Raji (cell line): ENCODE data around the gene PRDM12.

ENCODE experiments used
- POLR2A ChIP-seq: IDR thresholded peaks from 2 replicates; pipeline ENCODE4 v1.6.1; 2011; ENCODE audit warnings: low read depth, low read length, control low read depth; ENCODE audit not compliant: insufficient read depth

The PRDM12 gene

DNA sequence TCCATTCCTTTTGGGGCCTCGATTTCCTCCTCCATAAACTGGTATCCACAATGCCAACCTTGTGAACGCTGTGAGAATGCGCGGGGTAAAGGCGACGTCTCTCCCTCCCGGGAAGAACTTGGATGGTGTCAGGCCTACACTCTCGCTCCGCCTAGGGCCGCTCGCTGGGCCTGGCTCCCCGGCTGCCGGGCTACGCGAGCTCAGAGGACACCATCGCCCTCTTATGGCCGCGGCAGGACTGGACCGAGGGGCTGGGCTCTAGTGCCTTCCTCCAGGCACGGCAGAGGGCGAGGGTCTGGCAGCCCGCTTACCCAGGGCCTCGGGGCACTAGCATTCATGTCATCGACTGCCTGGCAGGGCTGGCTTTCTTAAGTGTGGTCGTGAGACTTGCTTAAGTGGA is 27.9 kb downstream of the PRDM12 start:
- TF ChIP-seq POLR2A: no peak

DNA sequence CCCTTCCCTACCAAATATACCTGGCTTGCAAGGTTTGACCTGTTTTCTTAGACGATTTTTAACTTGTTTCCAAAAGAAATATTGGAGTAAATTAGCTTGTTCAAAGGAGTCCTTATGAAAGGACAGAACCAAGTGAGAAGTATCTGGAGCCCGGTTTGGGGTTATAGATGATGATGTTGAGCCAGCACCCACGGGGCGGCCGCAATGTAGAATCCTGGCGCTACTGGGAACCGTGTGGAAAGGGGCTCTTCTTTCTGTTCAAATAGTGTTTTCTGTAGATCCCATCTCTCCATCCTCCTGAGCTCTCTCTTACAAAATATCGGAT is 28.7 kb downstream of the PRDM12 start:
- TF ChIP-seq POLR2A: no peak

DNA sequence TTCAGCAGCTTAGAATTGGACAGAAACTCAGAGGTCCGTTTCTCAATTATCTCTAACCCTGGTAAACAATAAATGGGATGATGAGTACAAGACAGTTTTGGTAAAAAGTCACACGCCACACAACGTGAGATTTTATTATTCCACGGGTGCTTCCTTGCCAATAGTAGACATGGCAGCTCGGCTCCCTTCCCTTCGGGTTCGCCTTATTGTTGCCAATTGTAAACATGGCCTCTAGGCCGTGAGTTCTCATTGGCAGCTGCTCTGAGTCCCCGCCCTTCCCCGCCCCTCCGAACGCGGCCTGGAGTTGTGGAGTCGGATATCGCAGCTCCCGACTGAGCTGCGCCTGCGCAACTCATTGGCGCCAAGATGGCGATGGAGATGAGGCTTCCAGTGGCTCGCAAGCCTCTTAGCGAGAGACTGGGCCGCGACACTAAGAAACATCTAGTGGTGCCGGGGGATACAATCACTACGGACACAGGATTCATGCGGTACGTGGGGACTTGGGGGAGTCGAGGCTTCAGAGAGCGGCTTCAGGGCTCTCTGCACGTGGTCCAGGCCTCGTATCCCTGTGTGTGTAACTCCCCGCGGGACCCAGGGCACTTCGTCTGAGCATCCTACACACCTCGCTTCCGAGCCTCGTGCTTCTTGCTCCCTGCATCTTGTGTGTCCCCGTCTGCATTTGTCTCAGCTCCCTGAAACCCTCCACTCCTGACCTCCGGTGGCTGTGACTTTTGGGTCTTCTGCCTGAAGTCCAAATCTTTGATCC is 29.2 kb downstream of the PRDM12 start, which contains the start of gene EXOSC2:
TSS of gene EXOSC2 (plus strand) at position 355 of the 766 bp plus-strand sequence. CDS start at position 367, 12 bp downstream.
- peak; percentile 97 for TF ChIP-seq POLR2A

DNA sequence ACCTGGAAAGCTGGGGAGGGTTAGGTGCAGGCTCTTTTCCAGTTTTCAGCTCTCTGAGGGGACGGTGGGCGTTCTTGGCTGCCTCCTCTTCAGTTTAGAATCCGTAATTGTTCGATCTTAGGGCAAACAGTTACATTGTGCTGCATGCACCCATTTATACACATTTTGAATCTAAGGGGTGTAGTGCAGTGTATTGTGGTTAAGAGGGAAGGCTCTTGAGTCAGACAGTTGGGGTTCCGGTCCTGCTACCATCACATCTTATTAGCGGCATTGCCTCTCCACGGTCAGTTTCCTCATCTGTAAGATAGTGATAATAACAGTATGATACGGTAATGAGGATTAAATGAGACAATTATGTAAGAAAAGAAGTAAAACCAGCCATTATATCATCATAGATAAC is 29.8 kb downstream of the PRDM12 start:
- no peak for TF ChIP-seq POLR2A

DNA sequence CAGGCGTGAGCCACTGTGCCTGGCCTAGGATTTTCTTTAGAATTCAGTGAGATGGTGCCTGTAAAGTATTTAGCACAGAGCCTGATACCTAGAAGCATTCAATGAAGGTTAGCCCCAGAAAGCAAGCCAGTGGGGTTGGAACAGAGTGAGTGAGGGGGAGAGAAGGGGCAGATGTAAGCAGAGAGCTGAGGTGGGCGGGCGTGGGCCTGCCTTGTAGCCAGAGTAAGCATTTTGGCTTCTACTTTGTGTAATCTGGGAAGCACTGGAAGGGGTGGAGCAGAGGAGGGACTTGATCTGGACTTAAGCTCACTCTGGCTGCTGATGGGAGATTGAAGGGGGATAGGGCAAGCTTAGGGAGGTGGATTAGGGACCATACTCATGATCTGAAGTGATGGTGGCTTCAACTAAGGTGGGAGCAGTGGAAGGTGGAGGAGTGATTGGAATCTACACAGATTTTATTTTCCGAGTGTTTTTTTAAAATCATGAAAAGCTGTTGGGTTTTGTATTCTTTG is 31.8 kb downstream of the PRDM12 start:
- TF ChIP-seq POLR2A: no peak

DNA sequence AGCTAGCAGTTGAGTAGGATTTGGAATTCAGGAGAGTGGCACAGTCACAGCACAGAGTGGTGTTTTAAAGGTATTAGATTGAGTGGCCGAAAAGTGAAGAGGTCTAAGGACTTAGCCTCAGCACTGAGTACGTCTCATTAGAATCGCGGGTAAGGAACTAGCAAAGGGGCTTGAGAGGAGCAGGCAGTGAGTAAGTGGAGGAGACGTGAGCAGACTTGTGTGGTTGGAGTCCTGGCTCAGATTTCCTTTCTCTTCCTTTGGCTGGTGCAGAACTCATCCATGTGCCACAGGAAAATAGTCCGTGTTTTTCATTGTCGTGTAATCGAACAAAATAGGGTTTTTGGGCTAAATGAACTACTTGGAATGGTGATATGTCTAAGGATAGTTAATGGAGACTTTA is 32.6 kb downstream of the PRDM12 start:
- TF ChIP-seq POLR2A: no peak

DNA sequence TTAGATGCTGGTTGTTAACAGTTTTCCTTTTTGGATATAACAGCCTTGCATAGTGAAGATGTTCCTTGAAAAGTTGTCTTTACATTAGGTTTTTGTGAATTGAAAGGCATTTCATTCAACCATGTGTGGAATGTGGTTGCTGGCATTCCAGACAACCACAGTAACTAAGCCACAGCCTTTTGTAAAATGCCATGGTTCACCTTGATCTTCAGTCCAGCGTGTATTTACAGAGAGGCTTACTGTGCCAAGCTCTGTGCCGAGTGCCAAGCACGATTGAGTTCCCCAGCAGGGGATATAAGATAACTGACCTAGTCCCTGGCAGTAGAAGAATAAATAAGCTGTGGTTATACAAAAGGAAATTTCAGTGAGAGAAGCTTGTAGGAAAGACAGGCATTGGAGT is 34.1 kb downstream of the PRDM12 start:
- TF ChIP-seq POLR2A: no peak

DNA sequence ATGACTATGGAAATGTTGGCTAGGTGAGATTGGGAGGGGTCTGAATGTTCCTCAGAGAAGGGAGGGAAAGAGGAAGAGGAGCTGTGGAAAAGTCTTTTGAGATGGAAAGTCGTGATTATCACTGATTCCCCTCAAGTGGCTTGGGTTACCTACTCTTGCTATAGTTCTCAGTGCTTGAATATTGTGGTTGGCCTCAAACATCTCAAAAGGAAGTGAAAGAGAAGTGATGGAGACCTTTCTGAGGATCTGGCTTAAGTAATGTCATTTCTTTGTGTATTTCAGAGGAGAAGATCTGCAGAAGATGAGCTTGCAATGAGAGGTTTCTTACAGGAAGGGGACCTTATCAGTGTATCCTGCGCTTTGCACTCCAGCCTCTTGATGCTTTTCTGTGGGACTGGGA is 34.7 kb downstream of the PRDM12 start:
- TF ChIP-seq POLR2A: no peak

DNA sequence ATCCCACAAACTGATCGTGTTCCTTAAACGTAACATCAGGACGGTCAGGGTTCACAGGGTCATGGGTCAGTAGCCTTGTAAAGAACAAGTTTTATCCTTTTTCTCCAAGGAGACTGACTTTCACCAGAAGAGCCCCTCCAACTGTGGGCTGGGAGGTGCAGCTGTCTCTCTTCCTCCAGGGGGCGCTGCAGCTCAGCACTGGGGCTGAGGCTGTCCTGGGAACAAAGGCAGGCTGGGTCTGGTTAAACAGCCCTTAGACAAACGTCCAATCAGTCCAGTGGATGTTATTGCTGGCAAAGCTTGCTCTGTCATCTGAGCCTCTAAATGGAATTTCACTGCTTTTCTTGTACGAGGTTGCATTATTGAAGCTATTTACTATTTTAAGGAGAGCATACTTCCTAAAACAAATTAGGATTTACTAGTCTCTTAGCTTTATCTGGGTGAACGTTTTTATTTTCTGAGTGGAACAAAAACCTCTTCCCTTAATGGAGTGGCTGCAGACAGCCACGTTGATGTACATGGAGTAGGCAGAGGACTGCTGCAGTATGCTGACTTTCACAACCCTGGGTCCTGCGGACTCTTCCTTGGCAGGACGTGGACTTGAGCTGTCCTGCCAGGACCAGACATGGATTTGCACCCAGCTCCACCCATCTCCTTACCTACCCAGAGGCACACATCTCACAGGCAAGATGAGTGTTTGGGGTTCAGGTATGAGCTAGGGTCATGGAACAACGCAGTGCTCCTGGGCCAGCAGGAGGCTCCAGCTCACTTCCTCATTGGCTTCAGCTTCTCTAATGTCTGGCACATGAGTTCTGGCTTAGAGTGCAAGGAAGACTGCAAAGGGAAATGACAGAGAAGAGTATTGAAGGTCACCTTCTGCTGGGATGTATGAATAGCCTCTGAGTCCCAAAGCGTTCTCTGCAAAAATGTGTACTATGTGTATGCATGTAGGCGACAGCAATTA is 36.9 kb downstream of the PRDM12 start:
- no peak for TF ChIP-seq POLR2A

DNA sequence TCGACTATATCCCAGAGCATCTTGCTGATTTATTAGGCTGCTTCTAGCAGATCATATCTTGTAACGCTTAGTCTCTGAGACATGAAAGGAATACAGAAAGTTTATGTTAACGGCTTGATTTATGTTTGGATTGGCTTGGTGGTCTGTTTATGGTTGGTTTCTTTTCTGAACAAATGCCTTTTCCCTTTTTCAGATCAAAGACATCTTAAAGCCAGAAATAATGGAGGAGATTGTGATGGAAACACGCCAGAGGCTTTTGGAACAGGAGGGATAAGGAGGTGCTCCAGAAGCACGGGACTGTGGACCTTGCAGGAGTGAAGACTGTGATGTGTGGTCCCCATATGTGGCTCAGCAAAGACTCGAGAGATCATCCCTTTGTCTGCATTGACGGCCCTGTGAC is 39.1 kb downstream of the PRDM12 start:
- TF ChIP-seq POLR2A: no peak

DNA sequence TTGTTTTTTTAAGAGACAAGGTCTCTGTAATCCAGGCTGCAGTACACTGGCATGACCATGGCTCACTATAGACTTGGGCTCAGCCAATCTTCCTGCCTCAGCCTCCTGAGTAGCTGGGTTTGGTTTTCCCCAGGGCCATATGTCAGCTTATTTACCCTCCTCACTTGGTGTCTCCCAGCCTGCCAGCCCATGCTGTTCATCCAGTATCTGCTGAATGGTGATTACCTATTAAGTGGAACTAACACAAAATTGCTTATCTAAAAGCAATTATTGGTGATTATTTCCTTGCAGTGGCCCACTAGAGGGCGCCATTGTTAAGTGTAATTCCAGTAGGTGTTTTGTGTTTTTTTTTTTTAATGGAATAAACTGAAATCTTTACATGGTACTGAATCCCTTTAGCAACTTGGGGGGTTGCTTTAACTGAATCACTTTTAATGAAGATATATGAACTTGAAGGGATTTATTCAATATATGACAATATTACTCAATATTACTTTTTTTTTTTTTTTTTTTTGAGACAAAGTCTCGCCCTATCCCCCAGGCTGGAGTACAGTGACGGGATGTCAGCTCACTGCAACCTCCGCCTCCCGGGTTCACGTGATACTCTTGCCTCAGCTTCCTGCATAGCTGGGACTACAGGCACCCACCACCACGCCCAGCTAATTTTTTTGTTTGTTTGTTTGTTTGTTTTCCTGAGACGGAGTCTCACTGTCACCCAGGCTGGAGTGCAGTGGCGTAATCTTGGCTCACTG is 43.0 kb downstream of the PRDM12 start:
- 0 out of 2 replicates have a peak, but pooled peaks have one; percentile 14 for TF ChIP-seq POLR2A

DNA sequence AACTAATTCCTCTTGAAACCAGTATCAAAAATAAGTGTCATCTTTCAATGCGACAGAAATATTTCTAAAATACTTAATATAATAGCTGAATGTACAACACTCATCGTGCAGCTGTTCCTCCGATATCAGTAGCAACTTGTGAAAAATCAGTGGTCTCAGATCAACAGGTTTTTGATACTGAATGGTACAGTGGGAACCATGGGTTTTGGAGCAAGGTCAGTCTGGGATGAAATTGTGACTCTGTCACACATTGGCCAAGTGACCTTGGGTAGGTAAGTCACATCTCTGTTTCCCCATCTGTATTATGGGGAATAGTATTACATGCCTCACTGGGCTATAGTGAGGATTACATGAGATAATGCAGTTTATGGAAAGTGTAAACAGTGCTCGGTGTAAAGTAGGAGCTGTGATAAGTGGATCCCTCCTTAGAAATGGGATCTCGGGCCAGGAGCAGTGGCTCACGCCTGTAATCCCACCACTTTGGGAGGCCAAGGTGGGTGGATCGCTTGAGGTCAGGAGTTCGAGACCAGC is 46.5 kb downstream of the PRDM12 start:
- no peak for TF ChIP-seq POLR2A

DNA sequence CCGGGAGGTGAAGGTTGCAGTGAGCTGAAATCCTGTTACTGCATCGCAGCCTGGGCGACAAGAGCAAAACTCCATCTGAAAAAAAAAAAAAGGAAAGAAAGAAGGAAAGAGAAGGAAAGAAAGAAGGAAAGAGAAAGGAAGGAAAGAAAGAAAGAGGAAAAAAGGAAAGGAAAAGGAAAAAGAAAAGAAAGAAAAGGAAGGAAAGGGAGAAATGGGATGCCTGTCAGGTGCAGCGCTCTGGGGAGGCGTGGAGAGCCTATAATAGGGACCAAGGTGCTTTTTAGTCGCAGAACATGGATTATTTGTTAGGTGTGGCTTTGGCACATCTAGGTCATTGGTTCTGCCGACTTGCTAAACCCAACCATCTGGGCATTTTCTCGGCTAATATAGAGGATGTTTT is 47.1 kb downstream of the PRDM12 start:
- no peak for TF ChIP-seq POLR2A

DNA sequence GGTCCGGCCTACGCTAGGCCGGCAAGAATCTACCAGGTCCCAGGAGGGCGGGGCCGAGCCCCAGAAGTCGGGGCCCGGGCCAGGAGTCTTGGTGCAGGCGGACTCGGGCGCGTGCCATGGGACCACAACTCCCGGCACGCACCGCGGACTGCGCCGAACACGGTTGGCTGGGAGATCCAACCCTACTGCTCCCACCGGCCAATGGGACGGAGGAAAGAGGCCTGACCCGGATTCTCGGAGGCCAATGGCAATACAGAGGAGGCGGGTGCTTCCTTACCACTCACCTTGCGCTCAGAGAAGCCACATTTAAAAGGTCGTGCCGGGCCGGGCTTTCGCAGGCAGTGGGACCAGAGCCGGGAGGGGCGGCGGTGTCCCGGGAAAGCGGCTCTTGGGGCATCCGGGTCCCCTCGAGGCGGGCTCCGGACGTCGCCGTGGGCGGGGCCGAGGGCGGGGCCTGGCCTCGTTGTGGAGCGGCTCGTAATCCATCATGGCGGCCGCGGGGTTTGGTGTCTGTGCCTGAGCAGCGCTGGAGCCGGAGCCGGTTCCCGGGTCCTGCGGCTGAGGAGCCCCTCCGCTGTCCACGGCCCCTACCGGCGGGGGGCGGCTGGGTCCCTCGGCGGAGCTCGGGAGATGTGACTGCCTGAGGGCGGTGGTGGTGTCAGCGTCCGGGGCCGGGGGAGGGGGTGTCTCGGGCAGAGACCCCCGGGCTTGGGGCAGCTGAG is 48.3 kb downstream of the PRDM12 start:
- peak; percentile 61 for TF ChIP-seq POLR2A
